Neutrophil (primary cell): Measurements from ENCODE around the gene RBMS1.

ENCODE experiments used
- H3K27ac ChIP-seq: fragments of 200-600 bp; sonication (generic); 2 replicates; pipeline ENCODE4 v1.5.1; 2016; ENCODE audit warnings: mild to moderate bottlenecking, moderate library complexity
- H3K27me3 ChIP-seq: fragments of 200-600 bp; sonication (generic); 2 replicates; pipeline ENCODE4 v1.6.0; 2016; ENCODE audit warnings: mild to moderate bottlenecking
- H3K36me3 ChIP-seq: fragments of 200-600 bp; sonication (generic); 2 replicates; pipeline ENCODE4 v1.5.1; 2017
- H3K4me1 ChIP-seq, 2 experiments: fragments of 200-600 bp in 1 of 2; sonication (generic) in 1 of 2; 1 replicate in 1 of 2; 2 replicates in 1 of 2; pipeline versions ENCODE4 v1.5.1 to v1.6.1; 2013 to 2016; ENCODE audit warnings: low read depth in 1 of 2, low read length in 1 of 2, mild to moderate bottlenecking in 1 of 2, moderate library complexity in 1 of 2; ENCODE audit not compliant: control insufficient read depth in 1 of 2, insufficient read depth in 1 of 2
- H3K4me3 ChIP-seq, 2 experiments: fragments of 200-600 bp in 1 of 2; sonication (generic) in 1 of 2; 1 replicate in 1 of 2; 2 replicates in 1 of 2; pipeline ENCODE4 v1.5.1; 2013 to 2016; ENCODE audit warnings: low read depth in 1 of 2, low read length in 1 of 2, mild to moderate bottlenecking in 1 of 2, moderate library complexity in 1 of 2
- H3K9me3 ChIP-seq: fragments of 200-600 bp; sonication (generic); 2 replicates; pipeline ENCODE4 v1.5.1; 2016
- CTCF ChIP-seq: fragments of 200-600 bp; sonication (generic); IDR thresholded peaks from 2 replicates; pipeline ENCODE4 v1.5.1; 2016; ENCODE audit warnings: antibody characterized with exemption

The RBMS1 gene

GRCh38 chr2:160301420-160301819 lies 192.2 kb downstream of the RBMS1 start:
- TF ChIP-seq CTCF: no peak
- Histone ChIP-seq H3K36me3 (peaks cover 65% of the 10 kb centered on the region), H3K4me3 (no peak overlapping the region), H3K27me3 (no peaks in the 10 kb centered on the region), H3K4me1 (peaks cover 8 to 12% of the 10 kb centered on the region in 2 experiments), H3K9me3 (no peaks in the 10 kb centered on the region), H3K27ac (no peak overlapping the region)

GRCh38 chr2:160300203-160300602 lies 193.4 kb downstream of the RBMS1 start:
- TF ChIP-seq CTCF: no peak
- Histone ChIP-seq H3K27me3 (no peaks in the 10 kb centered on the region), H3K9me3 (no peaks in the 10 kb centered on the region), H3K4me1 (peaks cover 1 to 6% of the 10 kb centered on the region in 2 experiments), H3K4me3 (no peak overlapping the region), H3K36me3 (peaks cover 72% of the 10 kb centered on the region), H3K27ac (no peak overlapping the region)

GRCh38 chr2:160299540-160299939 lies 194.1 kb downstream of the RBMS1 start:
- TF ChIP-seq CTCF: no peak
- Histone ChIP-seq H3K27ac (no peak overlapping the region), H3K36me3 (peaks cover 72% of the 10 kb centered on the region), H3K4me3 (no peak overlapping the region), H3K9me3 (no peaks in the 10 kb centered on the region), H3K27me3 (no peaks in the 10 kb centered on the region), H3K4me1 (peaks cover 2 to 8% of the 10 kb centered on the region in 2 experiments)

GRCh38 chr2:160298960-160299359 lies 194.6 kb downstream of the RBMS1 start:
- no peaks in the 10 kb centered on the region for H3K9me3 ChIP-seq
- peaks cover 8 to 13% of the 10 kb centered on the region in 2 experiments for H3K4me1 ChIP-seq
- no peak for TF ChIP-seq CTCF
- peak overlapping the region; percentile 11 for H3K27ac ChIP-seq
- no peak overlapping the region for H3K4me3 ChIP-seq
- H3K36me3 ChIP-seq: peaks cover 72% of the 10 kb centered on the region
- H3K27me3 ChIP-seq: no peaks in the 10 kb centered on the region

- no peak for TF ChIP-seq CTCF
- no peaks in the 10 kb centered on the region for H3K9me3 ChIP-seq
- H3K4me3 ChIP-seq: no peak overlapping the region
- peak overlapping the region; percentile 66 for H3K27ac ChIP-seq
- peaks cover 76% of the 10 kb centered on the region for H3K36me3 ChIP-seq
- H3K27me3 ChIP-seq: no peaks in the 10 kb centered on the region
- peaks cover 9 to 16% of the 10 kb centered on the region in 2 experiments for H3K4me1 ChIP-seq
Measured at GRCh38 chr2:160295519-160296207, 197.9 kb downstream of the RBMS1 start.
